GM12878 (cell line): ENCODE measurements around the gene SH3BP5.

Experiments used
- EGR1 ChIP-seq, 2 experiments: IDR thresholded peaks; 1 replicate in 1 of 2; 2 replicates in 1 of 2; pipeline ENCODE4 v1.6.1; 2011 to 2012; ENCODE audit warnings: low read depth in 2 of 2, low read length in 2 of 2, borderline replicate concordance in 1 of 2, mild to moderate bottlenecking in 1 of 2, moderate library complexity in 1 of 2
- EZH2 ChIP-seq: IDR thresholded peaks from 2 replicates; pipeline ENCODE4 v1.6.1; 2012; ENCODE audit warnings: low read depth, mild to moderate bottlenecking, control low read depth, inconsistent platforms, low read length, borderline replicate concordance; ENCODE audit not compliant: control insufficient read depth
- KDM1A ChIP-seq: fragments of 200-600 bp; sonication (generic); IDR thresholded peaks from 2 replicates; pipeline ENCODE4 v1.6.1; 2016; ENCODE audit warnings: borderline replicate concordance
- POLR2A ChIP-seq: IDR thresholded peaks from 2 replicates; pipeline ENCODE4 v1.6.1; 2011; ENCODE audit warnings: low read depth, mild to moderate bottlenecking, low read length
- YY1 ChIP-seq: IDR thresholded peaks from 2 replicates; pipeline ENCODE4 v1.6.1; 2011; ENCODE audit warnings: low read depth, mild to moderate bottlenecking, low read length
- TF ChIP-seq, protein P1 (sequence below), 3 experiments: IDR thresholded peaks in 2 of 3; conservative IDR thresholded peaks in 1 of 3; 2 replicates each; pipeline ENCODE4 v1.5.1; 2011; ENCODE audit warnings: low read depth in 3 of 3, low read length in 3 of 3, mild to moderate bottlenecking in 3 of 3, control low read depth in 2 of 3, moderate library complexity in 2 of 3, inconsistent platforms in 1 of 3, mixed read lengths in 1 of 3; ENCODE audit not compliant: control insufficient read depth in 2 of 3, insufficient read depth in 1 of 3; ENCODE audit errors: extremely low read depth in 1 of 3
- TF ChIP-seq, protein P2 (sequence below): fragments of 450-650 bp; formaldehyde crosslinking; IDR thresholded peaks from 2 replicates; pipeline ENCODE4 v1.4.0; 2020; ENCODE audit warnings: mild to moderate bottlenecking, moderate library complexity

DNA sequence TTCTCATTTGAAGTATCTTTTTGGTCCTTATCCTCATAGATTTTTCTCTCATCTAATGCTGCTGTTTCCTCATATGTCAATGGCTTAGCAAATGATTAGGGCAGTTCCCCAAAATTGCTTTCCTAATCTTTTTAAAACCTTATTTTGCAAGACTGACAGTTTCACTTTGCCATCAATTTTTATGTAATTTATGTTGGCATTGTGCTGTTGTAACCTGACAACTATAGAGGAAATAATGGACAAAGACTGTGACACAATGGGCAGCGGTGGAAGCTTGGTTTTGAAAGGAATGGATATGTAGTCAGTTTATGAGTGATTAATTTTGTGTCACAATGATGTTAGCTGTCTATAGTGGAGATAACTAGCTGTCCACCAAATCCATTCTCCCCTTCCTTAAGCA lies 10.6 kb upstream of the SH3BP5 start:
- TF ChIP-seq, protein P1, sequence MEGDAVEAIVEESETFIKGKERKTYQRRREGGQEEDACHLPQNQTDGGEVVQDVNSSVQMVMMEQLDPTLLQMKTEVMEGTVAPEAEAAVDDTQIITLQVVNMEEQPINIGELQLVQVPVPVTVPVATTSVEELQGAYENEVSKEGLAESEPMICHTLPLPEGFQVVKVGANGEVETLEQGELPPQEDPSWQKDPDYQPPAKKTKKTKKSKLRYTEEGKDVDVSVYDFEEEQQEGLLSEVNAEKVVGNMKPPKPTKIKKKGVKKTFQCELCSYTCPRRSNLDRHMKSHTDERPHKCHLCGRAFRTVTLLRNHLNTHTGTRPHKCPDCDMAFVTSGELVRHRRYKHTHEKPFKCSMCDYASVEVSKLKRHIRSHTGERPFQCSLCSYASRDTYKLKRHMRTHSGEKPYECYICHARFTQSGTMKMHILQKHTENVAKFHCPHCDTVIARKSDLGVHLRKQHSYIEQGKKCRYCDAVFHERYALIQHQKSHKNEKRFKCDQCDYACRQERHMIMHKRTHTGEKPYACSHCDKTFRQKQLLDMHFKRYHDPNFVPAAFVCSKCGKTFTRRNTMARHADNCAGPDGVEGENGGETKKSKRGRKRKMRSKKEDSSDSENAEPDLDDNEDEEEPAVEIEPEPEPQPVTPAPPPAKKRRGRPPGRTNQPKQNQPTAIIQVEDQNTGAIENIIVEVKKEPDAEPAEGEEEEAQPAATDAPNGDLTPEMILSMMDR (IDR thresholded peaks at IDR 0.05 in 2 of 3, conservative IDR thresholded peaks at IDR 0.05 in 1 of 3; ENCODE audit: control insufficient read depth in 2 of 3, extremely low read depth in 1 of 3, insufficient read depth in 1 of 3, low read depth in 3 of 3, low read length in 3 of 3), result no peak
- TF ChIP-seq YY1, result no peak
- TF ChIP-seq EZH2, result no peak
- TF ChIP-seq POLR2A, result no peak
- TF ChIP-seq, protein P2, sequence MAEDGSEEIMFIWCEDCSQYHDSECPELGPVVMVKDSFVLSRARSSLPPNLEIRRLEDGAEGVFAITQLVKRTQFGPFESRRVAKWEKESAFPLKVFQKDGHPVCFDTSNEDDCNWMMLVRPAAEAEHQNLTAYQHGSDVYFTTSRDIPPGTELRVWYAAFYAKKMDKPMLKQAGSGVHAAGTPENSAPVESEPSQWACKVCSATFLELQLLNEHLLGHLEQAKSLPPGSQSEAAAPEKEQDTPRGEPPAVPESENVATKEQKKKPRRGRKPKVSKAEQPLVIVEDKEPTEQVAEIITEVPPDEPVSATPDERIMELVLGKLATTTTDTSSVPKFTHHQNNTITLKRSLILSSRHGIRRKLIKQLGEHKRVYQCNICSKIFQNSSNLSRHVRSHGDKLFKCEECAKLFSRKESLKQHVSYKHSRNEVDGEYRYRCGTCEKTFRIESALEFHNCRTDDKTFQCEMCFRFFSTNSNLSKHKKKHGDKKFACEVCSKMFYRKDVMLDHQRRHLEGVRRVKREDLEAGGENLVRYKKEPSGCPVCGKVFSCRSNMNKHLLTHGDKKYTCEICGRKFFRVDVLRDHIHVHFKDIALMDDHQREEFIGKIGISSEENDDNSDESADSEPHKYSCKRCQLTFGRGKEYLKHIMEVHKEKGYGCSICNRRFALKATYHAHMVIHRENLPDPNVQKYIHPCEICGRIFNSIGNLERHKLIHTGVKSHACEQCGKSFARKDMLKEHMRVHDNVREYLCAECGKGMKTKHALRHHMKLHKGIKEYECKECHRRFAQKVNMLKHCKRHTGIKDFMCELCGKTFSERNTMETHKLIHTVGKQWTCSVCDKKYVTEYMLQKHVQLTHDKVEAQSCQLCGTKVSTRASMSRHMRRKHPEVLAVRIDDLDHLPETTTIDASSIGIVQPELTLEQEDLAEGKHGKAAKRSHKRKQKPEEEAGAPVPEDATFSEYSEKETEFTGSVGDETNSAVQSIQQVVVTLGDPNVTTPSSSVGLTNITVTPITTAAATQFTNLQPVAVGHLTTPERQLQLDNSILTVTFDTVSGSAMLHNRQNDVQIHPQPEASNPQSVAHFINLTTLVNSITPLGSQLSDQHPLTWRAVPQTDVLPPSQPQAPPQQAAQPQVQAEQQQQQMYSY (CRISPR knock-in tag), result no peak
- TF ChIP-seq KDM1A, result no peak
- no peak for TF ChIP-seq EGR1 (IDR thresholded peaks at IDR 0.05; ENCODE audit: borderline replicate concordance in 1 of 2, low read depth in 2 of 2, low read length in 2 of 2)
